ENCODE results near the gene CFAP57. TPM values are rescaled to one million over a fixed set of nuclear protein-coding genes. Genes with fewer than 3 reads are reported as not detected.

CFAP57 gene
- polyA plus RNA-seq, 2 of the 4 experiments (the other 2 are of a cell fraction) = 0.54 to 0.80 TPM

- DNase-seq (ENCODE audit: low read depth in 1 of 2, low spot score in 1 of 2) (no peak), FAIRE-seq (no peak), ATAC-seq (no peak)
- WGBS (ENCODE audit: missing lambda C conversion rate) = 74% methylated on average over 8 of the region's 9 CpGs
- TF ChIP-seq CTCF (IDR thresholded peaks at IDR 0.05) (no peak), REST (IDR thresholded peaks at IDR 0.05) (no peak), HOXB5 (CRISPR knock-in tag; IDR thresholded peaks at IDR 0.05) (no peak)
- Histone ChIP-seq H3K9me3 (no peaks in the 10 kb centered on the region), H3K4me2 (no peak overlapping the region), H3K27ac (no peak overlapping the region), H3K4me3 (no peak overlapping the region), H3K4me1 (no peaks in the 10 kb centered on the region)
- POLR2A ChIA-PET = no interaction called here
- CTCF ChIA-PET = interaction anchor here (0.6 to 1.4 kb wide), 3 partner anchors 11 to 298 kb away, joined by 3 to 4 read pairs (median 3); partner anchors contain the start of gene C1orf210
These were observed 100.0 kb downstream of the CFAP57 start for GRCh38 chr1:43272161-43272560.

- ChIA-PET CTCF (interaction anchor here (0.6 to 1.4 kb wide), 2 partner anchors 10 to 298 kb away, joined by 3 to 4 read pairs; no protein-coding TSS in a partner anchor), POLR2A (no interaction called here)
- no peak for ATAC-seq
- TF ChIP-seq SREBF2 (IDR thresholded peaks at IDR 0.05) = no peak
- no peak for TF ChIP-seq RFX5 (IDR thresholded peaks at IDR 0.05)
- no peak for TF ChIP-seq FOXS1 (CRISPR knock-in tag; IDR thresholded peaks at IDR 0.05)
- no peak for TF ChIP-seq CTCF (IDR thresholded peaks at IDR 0.05)
- no peak for TF ChIP-seq ZSCAN20 (CRISPR knock-in tag; IDR thresholded peaks at IDR 0.05)
- no peak for TF ChIP-seq RAD21 (conservative IDR thresholded peaks at IDR 0.05 in 1 of 2, IDR thresholded peaks at IDR 0.05 in 1 of 2)
- Histone ChIP-seq H3K4me1 (no peaks in the 10 kb centered on the region), H3K4me2 (no peak overlapping the region), H3K9me3 (no peaks in the 10 kb centered on the region), H3K27ac (no peak overlapping the region), H3K4me3 (no peak overlapping the region)
- no peak for FAIRE-seq
- no peak for DNase-seq (ENCODE audit: low read depth in 1 of 2, low spot score in 1 of 2)
- 96% methylated on average over 21 of the region's 46 CpGs for WGBS (ENCODE audit: missing lambda C conversion rate)
These were observed 100.7 kb downstream of the CFAP57 start for GRCh38 chr1:43272576-43273571.

DNA sequence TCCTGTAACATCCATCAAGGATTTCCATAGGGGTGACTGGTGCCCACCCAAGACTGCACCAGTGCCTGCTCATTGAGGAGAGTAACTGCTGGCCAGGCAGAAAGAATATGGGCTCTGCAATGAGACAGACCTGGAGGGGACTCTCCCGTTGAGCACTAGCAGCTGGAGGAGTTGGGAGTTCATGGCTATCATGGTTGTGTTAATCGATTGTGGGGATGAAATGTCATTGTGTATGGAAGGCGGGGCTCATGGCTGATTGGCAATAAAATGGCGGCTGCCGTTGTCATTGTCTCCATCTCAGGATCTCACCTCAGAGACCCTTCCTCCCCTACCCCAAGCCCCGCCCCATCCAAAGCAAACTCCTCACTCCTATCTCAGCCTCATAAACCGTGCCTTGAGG, 101.6 kb downstream of the CFAP57 start:
- WGBS (ENCODE audit: missing lambda C conversion rate) = 94% methylated on average over 5 of the region's 7 CpGs
- H3K27ac ChIP-seq = no peak overlapping the region
- ATAC-seq (no peak), FAIRE-seq (no peak), DNase-seq (ENCODE audit: low read depth in 1 of 2, low spot score in 1 of 2) (no peak)
- no peak overlapping the region for H3K4me2 ChIP-seq
- H3K4me3 ChIP-seq = no peak overlapping the region
- no peak for TF ChIP-seq CEBPB (IDR thresholded peaks at IDR 0.05)
- TF ChIP-seq HDAC2 (IDR thresholded peaks at IDR 0.05) = no peak
- TF ChIP-seq HEYL (CRISPR knock-in tag; IDR thresholded peaks at IDR 0.05) = no peak
- TF ChIP-seq HOXB5 (CRISPR knock-in tag; IDR thresholded peaks at IDR 0.05) = no peak
- TF ChIP-seq NFE2L2 (conservative IDR thresholded peaks at IDR 0.05; ENCODE audit: low read length) = no peak
- no peak for TF ChIP-seq FOSL2 (IDR thresholded peaks at IDR 0.05)
- no peak for TF ChIP-seq FOSL2 (CRISPR knock-in tag; IDR thresholded peaks at IDR 0.05)
- TF ChIP-seq E2F6 (IDR thresholded peaks at IDR 0.05; ENCODE audit: borderline replicate concordance, low read depth) = no peak
- TF ChIP-seq HMGXB4 (CRISPR knock-in tag; IDR thresholded peaks at IDR 0.05; ENCODE audit: borderline replicate concordance) = no peak
- no peak for TF ChIP-seq RFX5 (IDR thresholded peaks at IDR 0.05)
- TF ChIP-seq JUNB (IDR thresholded peaks at IDR 0.05) = no peak
- TF ChIP-seq MAFK (IDR thresholded peaks at IDR 0.05; ENCODE audit: partially characterized antibody) = no peak
- no peak for TF ChIP-seq TFCP2L1 (CRISPR knock-in tag; IDR thresholded peaks at IDR 0.05)
- no peak for TF ChIP-seq FOXS1 (CRISPR knock-in tag; IDR thresholded peaks at IDR 0.05)
- no peaks in the 10 kb centered on the region for H3K9me3 ChIP-seq
- POLR2A ChIA-PET = no interaction called here
- CTCF ChIA-PET = no interaction called here
- H3K4me1 ChIP-seq = no peaks in the 10 kb centered on the region
